ENCODE measurements around the gene BMP6. TPM values are rescaled to one million over a fixed set of nuclear protein-coding genes. Genes with fewer than 3 reads are reported as not detected.

BMP6 gene
- total and polyA plus RNA-seq, 11 donors: 1.1 to 5.1 (median 2.7) TPM

DNA sequence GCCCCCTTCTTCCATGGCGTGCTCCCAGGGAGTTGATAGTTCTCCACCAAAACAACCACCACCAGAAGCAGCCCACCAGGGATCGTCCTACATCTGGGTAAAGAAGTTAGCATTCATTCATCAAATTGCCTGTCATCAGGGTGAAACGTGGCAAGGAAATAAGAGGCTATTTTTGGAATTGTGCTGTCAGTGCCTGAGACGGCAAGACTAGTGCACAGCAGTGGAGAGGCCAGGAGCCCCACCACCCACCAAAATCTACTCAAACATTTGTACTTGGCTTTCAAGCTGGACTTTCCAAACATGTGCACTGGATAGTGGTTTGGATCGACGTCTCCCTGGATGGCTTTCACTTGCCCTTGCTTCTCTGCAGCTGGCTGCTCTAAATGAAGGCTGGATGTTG, 139.9 kb downstream of the BMP6 start:
- intact Hi-C loops (cut with DNase I): no loop called here
- H3K4me3 ChIP-seq: no peak overlapping the region
- no peak for TF ChIP-seq POLR2A (IDR thresholded peaks at IDR 0.05)
- peak in 1 of 12 donors; percentile 14 for TF ChIP-seq CTCF (IDR thresholded peaks at IDR 0.05)
- H3K9me3 ChIP-seq: no peaks in the 10 kb centered on the region
- H3K4me1 ChIP-seq: peaks cover 0 to 10% (median 0%) of the 10 kb centered on the region in 12 donors
- 36 to 46% (median 43%) methylated on average over 6 of the region's 6 CpGs for WGBS, 4 donors
- DNase-seq: no peak
- peak; percentile 24 to 53 (median 44) for ATAC-seq
- H3K27me3 ChIP-seq: no peaks in the 10 kb centered on the region
- no peak overlapping the region for H3K27ac ChIP-seq
- no peaks in the 10 kb centered on the region for H3K36me3 ChIP-seq

DNA sequence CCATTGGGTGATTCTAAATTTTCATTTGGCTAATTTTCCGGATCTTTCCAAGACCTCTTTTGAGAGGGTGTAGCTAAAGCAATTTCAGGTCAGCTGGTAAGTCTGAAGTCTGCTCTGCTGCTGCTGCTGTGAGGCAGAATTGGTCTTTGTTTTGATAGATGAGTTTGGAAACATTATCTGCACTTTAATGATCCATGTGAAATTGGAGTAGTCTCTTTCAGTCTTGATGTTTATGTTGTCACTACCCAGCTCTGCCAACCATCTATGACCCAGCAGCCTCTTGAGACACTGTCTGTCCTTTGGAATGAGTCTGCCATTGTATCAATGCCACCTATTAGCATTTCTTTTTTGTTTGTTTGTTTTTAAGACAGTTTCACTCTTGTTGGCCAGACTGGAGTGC, 140.6 kb downstream of the BMP6 start:
- WGBS, 4 donors: 93 to 100% (median 97%) methylated on average over 1 of the region's 1 CpG
- Histone ChIP-seq H3K27me3 (no peaks in the 10 kb centered on the region), H3K9me3 (no peaks in the 10 kb centered on the region), H3K27ac (no peak overlapping the region), H3K4me3 (no peak overlapping the region), H3K36me3 (no peaks in the 10 kb centered on the region), H3K4me1 (peaks cover 0 to 10% (median 0%) of the 10 kb centered on the region in 12 donors)
- intact Hi-C loops (cut with DNase I): no loop called here
- DNase-seq (no peak), ATAC-seq (no peak)
- TF ChIP-seq POLR2A (IDR thresholded peaks at IDR 0.05) (no peak), CTCF (IDR thresholded peaks at IDR 0.05) (no peak)

- WGBS, 4 donors: 85 to 96% (median 91%) methylated on average over 10 of the region's 10 CpGs
- Histone ChIP-seq H3K36me3 (no peaks in the 10 kb centered on the region), H3K4me1 (peaks cover 0 to 10% (median 0%) of the 10 kb centered on the region in 12 donors), H3K9me3 (no peaks in the 10 kb centered on the region), H3K4me3 (no peak overlapping the region), H3K27ac (no peak overlapping the region), H3K27me3 (no peaks in the 10 kb centered on the region)
- ATAC-seq (no peak), DNase-seq (no peak)
- intact Hi-C loops (cut with DNase I): no loop called here
- TF ChIP-seq POLR2A (IDR thresholded peaks at IDR 0.05) (no peak), CTCF (IDR thresholded peaks at IDR 0.05) (no peak)
These were observed 143.0 kb downstream of the BMP6 start for GRCh38 chr6:7868926-7869325.

DNA sequence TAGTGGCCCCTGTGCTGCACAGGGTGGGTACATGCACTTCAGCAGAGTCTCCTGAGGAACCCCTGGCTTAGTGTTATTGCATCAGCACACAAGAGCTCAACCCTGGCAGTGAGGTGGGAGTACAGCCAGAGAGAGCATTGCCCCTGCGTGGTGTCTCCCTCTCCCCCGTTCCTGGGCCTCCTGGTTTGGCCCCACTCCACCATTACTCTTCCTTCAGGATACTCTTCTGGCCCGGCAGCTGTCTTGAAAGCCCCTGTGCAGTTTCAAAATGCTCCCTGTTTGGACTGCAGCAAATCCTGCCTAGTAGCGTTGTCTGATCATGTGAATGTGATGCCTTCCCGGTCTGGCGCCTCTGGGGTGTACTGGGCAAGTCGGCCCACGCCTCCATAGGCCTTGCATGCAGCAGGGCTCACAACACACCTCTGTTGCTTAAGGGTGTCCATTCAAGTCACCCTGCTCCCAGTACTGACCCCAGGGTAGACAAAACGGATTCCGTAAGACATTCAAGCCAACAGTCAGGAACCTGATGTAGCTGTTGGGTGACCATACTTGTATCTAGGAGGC, 152.6 kb downstream of the BMP6 start:
- Histone ChIP-seq H3K4me3 (no peak overlapping the region), H3K9me3 (no peaks in the 10 kb centered on the region), H3K4me1 (no peaks in the 10 kb centered on the region), H3K27ac (no peak overlapping the region), H3K36me3 (peaks cover 4 to 44% (median 41%) of the 10 kb centered on the region in 9 donors), H3K27me3 (no peaks in the 10 kb centered on the region)
- WGBS, 4 donors: 87 to 91% (median 89%) methylated on average over 7 to 10 of the region's 10 CpGs
- DNase-seq (no peak), ATAC-seq (peak in 2 of 4 donors; percentile 22)
- intact Hi-C loops (cut with DNase I): no loop called here
- TF ChIP-seq CTCF (IDR thresholded peaks at IDR 0.05): no peak
- no peak for TF ChIP-seq POLR2A (IDR thresholded peaks at IDR 0.05)

All from heart left ventricle (tissue), 16 donors.